ENCODE results near the gene TMSB10.

The TMSB10 gene

DNA sequence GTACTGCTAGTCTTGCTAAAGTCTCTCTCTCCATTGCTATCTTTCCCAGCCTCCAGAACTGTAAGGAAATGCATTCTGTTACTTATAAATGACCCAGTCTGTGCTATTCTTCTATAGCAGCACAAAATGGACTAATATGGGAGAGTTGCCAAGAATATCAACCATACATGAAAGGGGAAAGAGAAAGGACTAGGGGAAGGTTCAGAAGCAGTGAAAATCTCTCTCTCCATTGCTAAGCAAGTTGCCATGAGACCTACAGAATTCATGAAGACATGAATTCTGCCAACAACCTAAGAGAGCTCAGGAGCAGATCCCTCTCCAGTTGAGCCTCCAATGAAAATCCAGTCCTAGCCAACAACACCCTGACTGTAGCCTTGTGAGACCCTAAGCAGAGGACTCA is 21.0 kb upstream of the TMSB10 start:
- ChIA-PET CTCF (interaction anchor here (0.7 to 2.9 kb wide), 2 partner anchors 42 to 191 kb away, joined by 3 to 10 read pairs; no protein-coding TSS in a partner anchor), POLR2A (no interaction called here)
- Histone ChIP-seq H3K4me1 (ENCODE audit: control insufficient read depth, insufficient read depth, low read length) (no peaks in the 10 kb centered on the region), H3K9me3 (ENCODE audit: control insufficient read depth, insufficient read depth, low read depth, low read length) (no peaks in the 10 kb centered on the region), H3K36me3 (ENCODE audit: control insufficient read depth in 2 of 2, insufficient read depth in 1 of 2, low read length in 2 of 2) (no peaks in the 10 kb centered on the region), H3K4me3 (ENCODE audit: low read depth, low read length) (no peak overlapping the region), H3K27ac (ENCODE audit: extremely low read depth, low read depth, low read length) (no peak overlapping the region)
- TF ChIP-seq ZNF221 (tag by site-specific recombination; IDR thresholded peaks at IDR 0.05; ENCODE audit: borderline replicate concordance): no peak
- no peak for TF ChIP-seq ZNF530 (tag by site-specific recombination; IDR thresholded peaks at IDR 0.05; ENCODE audit: low read depth)
- TF ChIP-seq, protein P1, sequence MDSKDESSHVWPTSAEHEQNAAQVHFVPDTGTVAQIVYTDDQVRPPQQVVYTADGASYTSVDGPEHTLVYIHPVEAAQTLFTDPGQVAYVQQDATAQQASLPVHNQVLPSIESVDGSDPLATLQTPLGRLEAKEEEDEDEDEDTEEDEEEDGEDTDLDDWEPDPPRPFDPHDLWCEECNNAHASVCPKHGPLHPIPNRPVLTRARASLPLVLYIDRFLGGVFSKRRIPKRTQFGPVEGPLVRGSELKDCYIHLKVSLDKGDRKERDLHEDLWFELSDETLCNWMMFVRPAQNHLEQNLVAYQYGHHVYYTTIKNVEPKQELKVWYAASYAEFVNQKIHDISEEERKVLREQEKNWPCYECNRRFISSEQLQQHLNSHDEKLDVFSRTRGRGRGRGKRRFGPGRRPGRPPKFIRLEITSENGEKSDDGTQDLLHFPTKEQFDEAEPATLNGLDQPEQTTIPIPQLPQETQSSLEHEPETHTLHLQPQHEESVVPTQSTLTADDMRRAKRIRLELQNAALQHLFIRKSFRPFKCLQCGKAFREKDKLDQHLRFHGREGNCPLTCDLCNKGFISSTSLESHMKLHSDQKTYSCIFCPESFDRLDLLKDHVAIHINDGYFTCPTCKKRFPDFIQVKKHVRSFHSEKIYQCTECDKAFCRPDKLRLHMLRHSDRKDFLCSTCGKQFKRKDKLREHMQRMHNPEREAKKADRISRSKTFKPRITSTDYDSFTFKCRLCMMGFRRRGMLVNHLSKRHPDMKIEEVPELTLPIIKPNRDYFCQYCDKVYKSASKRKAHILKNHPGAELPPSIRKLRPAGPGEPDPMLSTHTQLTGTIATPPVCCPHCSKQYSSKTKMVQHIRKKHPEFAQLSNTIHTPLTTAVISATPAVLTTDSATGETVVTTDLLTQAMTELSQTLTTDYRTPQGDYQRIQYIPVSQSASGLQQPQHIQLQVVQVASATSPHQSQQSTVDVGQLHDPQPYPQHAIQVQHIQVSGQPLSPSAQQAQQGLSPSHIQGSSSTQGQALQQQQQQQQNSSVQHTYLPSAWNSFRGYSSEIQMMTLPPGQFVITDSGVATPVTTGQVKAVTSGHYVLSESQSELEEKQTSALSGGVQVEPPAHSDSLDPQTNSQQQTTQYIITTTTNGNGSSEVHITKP (tag by site-specific recombination; IDR thresholded peaks at IDR 0.05): no peak
- no peak for TF ChIP-seq ZNF211 (tag by site-specific recombination; IDR thresholded peaks at IDR 0.05; ENCODE audit: low read depth)
- TF ChIP-seq ZBTB7A (tag by site-specific recombination; IDR thresholded peaks at IDR 0.05; ENCODE audit: low read depth): no peak
- TF ChIP-seq ZNF16 (tag by site-specific recombination; IDR thresholded peaks at IDR 0.05; ENCODE audit: low read depth): no peak
- no peak for TF ChIP-seq HOXD13 (CRISPR knock-in tag; IDR thresholded peaks at IDR 0.05; ENCODE audit: borderline replicate concordance)
- no peak for TF ChIP-seq ZNF791 (tag by site-specific recombination; IDR thresholded peaks at IDR 0.05)
- TF ChIP-seq ZNF596 (tag by site-specific recombination; IDR thresholded peaks at IDR 0.05): no peak
- no peak for TF ChIP-seq KLF1 (tag by site-specific recombination; IDR thresholded peaks at IDR 0.05)
- TF ChIP-seq ZNF654 (tag by site-specific recombination; IDR thresholded peaks at IDR 0.05; ENCODE audit: low read depth): no peak
- TF ChIP-seq, protein P2, sequence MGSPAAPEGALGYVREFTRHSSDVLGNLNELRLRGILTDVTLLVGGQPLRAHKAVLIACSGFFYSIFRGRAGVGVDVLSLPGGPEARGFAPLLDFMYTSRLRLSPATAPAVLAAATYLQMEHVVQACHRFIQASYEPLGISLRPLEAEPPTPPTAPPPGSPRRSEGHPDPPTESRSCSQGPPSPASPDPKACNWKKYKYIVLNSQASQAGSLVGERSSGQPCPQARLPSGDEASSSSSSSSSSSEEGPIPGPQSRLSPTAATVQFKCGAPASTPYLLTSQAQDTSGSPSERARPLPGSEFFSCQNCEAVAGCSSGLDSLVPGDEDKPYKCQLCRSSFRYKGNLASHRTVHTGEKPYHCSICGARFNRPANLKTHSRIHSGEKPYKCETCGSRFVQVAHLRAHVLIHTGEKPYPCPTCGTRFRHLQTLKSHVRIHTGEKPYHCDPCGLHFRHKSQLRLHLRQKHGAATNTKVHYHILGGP (tag by site-specific recombination; IDR thresholded peaks at IDR 0.05): no peak
- TF ChIP-seq ZNF24 (tag by site-specific recombination; IDR thresholded peaks at IDR 0.05): no peak
- no peak for TF ChIP-seq ZNF114 (tag by site-specific recombination; IDR thresholded peaks at IDR 0.05)
- no peak for TF ChIP-seq BCL11A (tag by site-specific recombination; IDR thresholded peaks at IDR 0.05; ENCODE audit: low read depth)
- TF ChIP-seq ZNF664 (tag by site-specific recombination; IDR thresholded peaks at IDR 0.05): no peak

DNA sequence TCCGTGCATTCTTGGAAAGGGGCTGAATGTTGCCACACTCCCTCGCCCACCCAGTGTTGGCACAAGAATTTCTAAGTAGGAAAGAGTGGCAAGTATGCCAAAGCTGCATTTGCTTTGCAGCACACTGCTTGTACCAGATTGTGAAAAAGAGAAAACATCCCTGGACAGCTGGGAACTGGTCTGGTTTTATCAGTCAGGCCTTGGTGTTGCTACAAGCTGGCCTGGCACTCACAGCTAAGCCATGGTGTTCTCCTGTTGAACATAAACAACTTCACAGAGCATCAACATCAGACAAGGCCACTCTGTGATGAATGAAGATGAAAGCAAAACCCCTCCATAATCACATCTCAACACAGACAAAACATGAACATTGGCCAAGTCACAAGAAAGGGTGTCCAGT is 20.3 kb upstream of the TMSB10 start:
- Histone ChIP-seq H3K4me3 (ENCODE audit: low read depth, low read length) (no peak overlapping the region), H3K9me3 (ENCODE audit: control insufficient read depth, insufficient read depth, low read depth, low read length) (no peaks in the 10 kb centered on the region), H3K4me1 (ENCODE audit: control insufficient read depth, insufficient read depth, low read length) (no peaks in the 10 kb centered on the region), H3K27ac (ENCODE audit: extremely low read depth, low read depth, low read length) (no peak overlapping the region), H3K36me3 (ENCODE audit: control insufficient read depth in 2 of 2, insufficient read depth in 1 of 2, low read length in 2 of 2) (no peaks in the 10 kb centered on the region)
- POLR2A ChIA-PET: no interaction called here
- CTCF ChIA-PET: interaction anchor here (0.7 to 2.9 kb wide), 2 partner anchors 41 to 130 kb away, joined by 3 to 10 read pairs; no protein-coding TSS in a partner anchor
- TF ChIP-seq ZNF791 (tag by site-specific recombination; IDR thresholded peaks at IDR 0.05): no peak
- no peak for TF ChIP-seq ZNF776 (tag by site-specific recombination; IDR thresholded peaks at IDR 0.05; ENCODE audit: borderline replicate concordance)
- no peak for TF ChIP-seq ZNF610 (tag by site-specific recombination; IDR thresholded peaks at IDR 0.05; ENCODE audit: borderline replicate concordance)
- TF ChIP-seq ZNF138 (tag by site-specific recombination; IDR thresholded peaks at IDR 0.05; ENCODE audit: borderline replicate concordance): no peak
- TF ChIP-seq SCRT1 (tag by site-specific recombination; IDR thresholded peaks at IDR 0.05; ENCODE audit: borderline replicate concordance): no peak
- TF ChIP-seq ZNF24 (tag by site-specific recombination; IDR thresholded peaks at IDR 0.05): no peak
- no peak for TF ChIP-seq BCL11B (tag by site-specific recombination; IDR thresholded peaks at IDR 0.05; ENCODE audit: low read depth)
- no peak for TF ChIP-seq GFI1B (tag by site-specific recombination; IDR thresholded peaks at IDR 0.05)
- TF ChIP-seq, protein P3, sequence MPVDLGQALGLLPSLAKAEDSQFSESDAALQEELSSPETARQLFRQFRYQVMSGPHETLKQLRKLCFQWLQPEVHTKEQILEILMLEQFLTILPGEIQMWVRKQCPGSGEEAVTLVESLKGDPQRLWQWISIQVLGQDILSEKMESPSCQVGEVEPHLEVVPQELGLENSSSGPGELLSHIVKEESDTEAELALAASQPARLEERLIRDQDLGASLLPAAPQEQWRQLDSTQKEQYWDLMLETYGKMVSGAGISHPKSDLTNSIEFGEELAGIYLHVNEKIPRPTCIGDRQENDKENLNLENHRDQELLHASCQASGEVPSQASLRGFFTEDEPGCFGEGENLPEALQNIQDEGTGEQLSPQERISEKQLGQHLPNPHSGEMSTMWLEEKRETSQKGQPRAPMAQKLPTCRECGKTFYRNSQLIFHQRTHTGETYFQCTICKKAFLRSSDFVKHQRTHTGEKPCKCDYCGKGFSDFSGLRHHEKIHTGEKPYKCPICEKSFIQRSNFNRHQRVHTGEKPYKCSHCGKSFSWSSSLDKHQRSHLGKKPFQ (tag by site-specific recombination; IDR thresholded peaks at IDR 0.05): no peak
- TF ChIP-seq ZNF292 (tag by site-specific recombination; IDR thresholded peaks at IDR 0.05; ENCODE audit: borderline replicate concordance, low read depth): no peak
- no peak for TF ChIP-seq MEIS1 (CRISPR knock-in tag; IDR thresholded peaks at IDR 0.05; ENCODE audit: borderline replicate concordance)
- TF ChIP-seq, protein P4, sequence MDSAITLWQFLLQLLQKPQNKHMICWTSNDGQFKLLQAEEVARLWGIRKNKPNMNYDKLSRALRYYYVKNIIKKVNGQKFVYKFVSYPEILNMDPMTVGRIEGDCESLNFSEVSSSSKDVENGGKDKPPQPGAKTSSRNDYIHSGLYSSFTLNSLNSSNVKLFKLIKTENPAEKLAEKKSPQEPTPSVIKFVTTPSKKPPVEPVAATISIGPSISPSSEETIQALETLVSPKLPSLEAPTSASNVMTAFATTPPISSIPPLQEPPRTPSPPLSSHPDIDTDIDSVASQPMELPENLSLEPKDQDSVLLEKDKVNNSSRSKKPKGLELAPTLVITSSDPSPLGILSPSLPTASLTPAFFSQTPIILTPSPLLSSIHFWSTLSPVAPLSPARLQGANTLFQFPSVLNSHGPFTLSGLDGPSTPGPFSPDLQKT (IDR thresholded peaks at IDR 0.05; ENCODE audit: borderline replicate concordance, low read depth, low read length): no peak
- TF ChIP-seq, protein P5, sequence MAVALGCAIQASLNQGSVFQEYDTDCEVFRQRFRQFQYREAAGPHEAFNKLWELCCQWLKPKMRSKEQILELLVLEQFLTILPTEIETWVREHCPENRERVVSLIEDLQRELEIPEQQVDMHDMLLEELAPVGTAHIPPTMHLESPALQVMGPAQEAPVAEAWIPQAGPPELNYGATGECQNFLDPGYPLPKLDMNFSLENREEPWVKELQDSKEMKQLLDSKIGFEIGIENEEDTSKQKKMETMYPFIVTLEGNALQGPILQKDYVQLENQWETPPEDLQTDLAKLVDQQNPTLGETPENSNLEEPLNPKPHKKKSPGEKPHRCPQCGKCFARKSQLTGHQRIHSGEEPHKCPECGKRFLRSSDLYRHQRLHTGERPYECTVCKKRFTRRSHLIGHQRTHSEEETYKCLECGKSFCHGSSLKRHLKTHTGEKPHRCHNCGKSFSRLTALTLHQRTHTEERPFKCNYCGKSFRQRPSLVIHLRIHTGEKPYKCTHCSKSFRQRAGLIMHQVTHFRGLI (tag by site-specific recombination; IDR thresholded peaks at IDR 0.05): no peak

Measured in HEK293 (cell line).